HepG2 (cell line): ENCODE results near the gene CACTIN.

ENCODE experiments used
- CEBPB ChIP-seq: IDR thresholded peaks from 2 replicates; pipeline ENCODE4 v1.6.1; 2011; ENCODE audit warnings: low read depth, low read length, improper control_type of control experiment, borderline replicate concordance
- CREM ChIP-seq, 2 experiments: sonication (generic) in 1 of 2; formaldehyde crosslinking in 1 of 2; IDR thresholded peaks; 2 replicates each; pipeline versions ENCODE4 v1.4.0 to v1.6.1; 2016 to 2020; ENCODE audit warnings: antibody characterized with exemption in 1 of 2, mild to moderate bottlenecking in 1 of 2, missing genetic modification reagents in 1 of 2
- EP300 ChIP-seq, 3 experiments: sonication (generic) in 1 of 3; formaldehyde crosslinking in 1 of 3; IDR thresholded peaks; 2 replicates each; pipeline versions ENCODE4 v1.5.1 to v1.6.1; 2011 to 2020; ENCODE audit warnings: low read depth in 2 of 3, low read length in 2 of 3, borderline replicate concordance in 1 of 3, improper control_type of control experiment in 1 of 3, mild to moderate bottlenecking in 1 of 3, missing genetic modification reagents in 1 of 3, moderate library complexity in 1 of 3
- EZH2 ChIP-seq: conservative IDR thresholded peaks from 2 replicates; pipeline ENCODE4 v1.6.1; 2012; ENCODE audit warnings: mild to moderate bottlenecking, low read depth, low read length, moderate library complexity
- POLR2A ChIP-seq, 2 experiments: IDR thresholded peaks; 2 replicates each; pipeline ENCODE4 v1.6.1; 2011; ENCODE audit warnings: low read depth in 2 of 2, low read length in 2 of 2, mild to moderate bottlenecking in 1 of 2, moderate library complexity in 1 of 2; ENCODE audit not compliant: insufficient read depth in 1 of 2
- SMAD3 ChIP-seq: sonication (generic); formaldehyde crosslinking; IDR thresholded peaks from 2 replicates; pipeline ENCODE4 v1.4.0; 2020; ENCODE audit warnings: missing genetic modification reagents
- ZNF24 ChIP-seq: fragments of 450-650 bp; IDR thresholded peaks from 2 replicates; pipeline ENCODE4 v1.6.1; 2017; ENCODE audit warnings: antibody characterized with exemption, mild to moderate bottlenecking
- ZNF382 ChIP-seq: sonication (generic); formaldehyde crosslinking; IDR thresholded peaks from 2 replicates; pipeline ENCODE4 v1.5.0; 2020; ENCODE audit warnings: missing genetic modification reagents, mild to moderate bottlenecking, borderline replicate concordance
- ZNF550 ChIP-seq: sonication (generic); formaldehyde crosslinking; IDR thresholded peaks from 2 replicates; pipeline ENCODE4 v1.4.0; 2020; ENCODE audit warnings: mild to moderate bottlenecking, missing genetic modification reagents, borderline replicate concordance
- ZSCAN29 ChIP-seq: sonication (generic); formaldehyde crosslinking; conservative IDR thresholded peaks from 2 replicates; pipeline ENCODE4 v1.4.0; 2020; ENCODE audit warnings: mild to moderate bottlenecking, missing genetic modification reagents
- TF ChIP-seq, protein P1 (sequence below): sonication (generic); formaldehyde crosslinking; IDR thresholded peaks from 2 replicates; pipeline ENCODE4 v1.5.0; 2020; ENCODE audit warnings: mild to moderate bottlenecking, missing genetic modification reagents, moderate library complexity
- TF ChIP-seq, protein P2 (sequence below): sonication (generic); formaldehyde crosslinking; IDR thresholded peaks from 2 replicates; pipeline ENCODE4 v1.5.1; 2020; ENCODE audit warnings: missing genetic modification reagents, mild to moderate bottlenecking, borderline replicate concordance

DNA sequence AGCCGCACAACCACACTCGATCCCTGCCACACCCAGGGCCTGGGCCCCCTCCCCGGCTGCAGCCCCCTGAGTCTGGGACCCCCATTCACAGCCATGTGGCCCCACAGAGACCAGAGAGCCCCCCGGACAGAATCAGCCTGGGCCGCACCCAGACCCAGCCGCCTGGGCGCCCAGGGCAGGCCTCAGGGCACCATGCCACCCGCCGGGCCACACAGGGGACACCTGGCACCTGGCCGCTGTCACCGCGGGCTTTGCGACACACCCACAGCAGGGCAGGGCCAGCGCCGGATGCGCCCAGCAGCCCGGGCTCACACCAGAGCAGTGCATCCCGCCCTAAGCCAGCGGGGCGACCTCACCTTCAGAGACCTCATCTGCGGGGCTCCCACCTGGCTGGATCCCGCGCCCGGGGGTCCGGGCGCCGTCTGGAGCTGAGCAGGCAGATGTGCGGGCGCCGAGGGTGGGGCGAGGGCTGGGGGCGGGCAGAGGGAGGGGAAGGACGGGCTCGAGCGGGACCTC is 20.4 kb downstream of the CACTIN start:
- TF ChIP-seq, protein P1, sequence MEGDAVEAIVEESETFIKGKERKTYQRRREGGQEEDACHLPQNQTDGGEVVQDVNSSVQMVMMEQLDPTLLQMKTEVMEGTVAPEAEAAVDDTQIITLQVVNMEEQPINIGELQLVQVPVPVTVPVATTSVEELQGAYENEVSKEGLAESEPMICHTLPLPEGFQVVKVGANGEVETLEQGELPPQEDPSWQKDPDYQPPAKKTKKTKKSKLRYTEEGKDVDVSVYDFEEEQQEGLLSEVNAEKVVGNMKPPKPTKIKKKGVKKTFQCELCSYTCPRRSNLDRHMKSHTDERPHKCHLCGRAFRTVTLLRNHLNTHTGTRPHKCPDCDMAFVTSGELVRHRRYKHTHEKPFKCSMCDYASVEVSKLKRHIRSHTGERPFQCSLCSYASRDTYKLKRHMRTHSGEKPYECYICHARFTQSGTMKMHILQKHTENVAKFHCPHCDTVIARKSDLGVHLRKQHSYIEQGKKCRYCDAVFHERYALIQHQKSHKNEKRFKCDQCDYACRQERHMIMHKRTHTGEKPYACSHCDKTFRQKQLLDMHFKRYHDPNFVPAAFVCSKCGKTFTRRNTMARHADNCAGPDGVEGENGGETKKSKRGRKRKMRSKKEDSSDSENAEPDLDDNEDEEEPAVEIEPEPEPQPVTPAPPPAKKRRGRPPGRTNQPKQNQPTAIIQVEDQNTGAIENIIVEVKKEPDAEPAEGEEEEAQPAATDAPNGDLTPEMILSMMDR, result no peak
- TF ChIP-seq ZNF550 (CRISPR knock-in tag) (no peak), ZNF24 (no peak), SMAD3 (no peak), POLR2A (IDR thresholded peaks at IDR 0.05; ENCODE audit: insufficient read depth in 1 of 2, low read depth in 2 of 2, low read length in 2 of 2) (no peak), EP300 (IDR thresholded peaks at IDR 0.05; ENCODE audit: low read depth in 2 of 2, low read length in 2 of 2) (no peak), EP300 (CRISPR knock-in tag; IDR thresholded peaks at IDR 0.05; ENCODE audit: borderline replicate concordance) (no peak), CEBPB (no peak), ZNF382 (no peak), CREM (IDR thresholded peaks at IDR 0.05) (no peak), CREM (CRISPR knock-in tag; IDR thresholded peaks at IDR 0.05) (no peak), ZSCAN29 (no peak), EZH2 (no peak)
- TF ChIP-seq, protein P2, sequence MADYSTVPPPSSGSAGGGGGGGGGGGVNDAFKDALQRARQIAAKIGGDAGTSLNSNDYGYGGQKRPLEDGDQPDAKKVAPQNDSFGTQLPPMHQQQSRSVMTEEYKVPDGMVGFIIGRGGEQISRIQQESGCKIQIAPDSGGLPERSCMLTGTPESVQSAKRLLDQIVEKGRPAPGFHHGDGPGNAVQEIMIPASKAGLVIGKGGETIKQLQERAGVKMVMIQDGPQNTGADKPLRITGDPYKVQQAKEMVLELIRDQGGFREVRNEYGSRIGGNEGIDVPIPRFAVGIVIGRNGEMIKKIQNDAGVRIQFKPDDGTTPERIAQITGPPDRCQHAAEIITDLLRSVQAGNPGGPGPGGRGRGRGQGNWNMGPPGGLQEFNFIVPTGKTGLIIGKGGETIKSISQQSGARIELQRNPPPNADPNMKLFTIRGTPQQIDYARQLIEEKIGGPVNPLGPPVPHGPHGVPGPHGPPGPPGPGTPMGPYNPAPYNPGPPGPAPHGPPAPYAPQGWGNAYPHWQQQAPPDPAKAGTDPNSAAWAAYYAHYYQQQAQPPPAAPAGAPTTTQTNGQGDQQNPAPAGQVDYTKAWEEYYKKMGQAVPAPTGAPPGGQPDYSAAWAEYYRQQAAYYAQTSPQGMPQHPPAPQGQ (CRISPR knock-in tag), result no peak
